ENCODE measurements around the gene GUCA1C.

The GUCA1C gene

GRCh38 chr3:108951820-108952501 is 1.7 kb downstream of the GUCA1C start:
- 86% methylated on average over 7 of the region's 7 CpGs for WGBS
- Histone ChIP-seq H3K36me3 (ENCODE audit: insufficient read depth, low read length) (no peaks in the 10 kb centered on the region), H3K4me3 (ENCODE audit: low read length) (no peak overlapping the region), H3K27me3 (ENCODE audit: insufficient read depth, low read length) (no peaks in the 10 kb centered on the region), H3K4me1 (ENCODE audit: insufficient read depth, low read length) (no peaks in the 10 kb centered on the region; the same call in 1 of the 2 replicates), H3K9me3 (ENCODE audit: insufficient read depth, low read depth, low read length) (no peaks in the 10 kb centered on the region), H3K9ac (ENCODE audit: low read depth, low read length) (no peak overlapping the region), H3K27ac (ENCODE audit: low read depth, low read length) (no peak overlapping the region)

DNA sequence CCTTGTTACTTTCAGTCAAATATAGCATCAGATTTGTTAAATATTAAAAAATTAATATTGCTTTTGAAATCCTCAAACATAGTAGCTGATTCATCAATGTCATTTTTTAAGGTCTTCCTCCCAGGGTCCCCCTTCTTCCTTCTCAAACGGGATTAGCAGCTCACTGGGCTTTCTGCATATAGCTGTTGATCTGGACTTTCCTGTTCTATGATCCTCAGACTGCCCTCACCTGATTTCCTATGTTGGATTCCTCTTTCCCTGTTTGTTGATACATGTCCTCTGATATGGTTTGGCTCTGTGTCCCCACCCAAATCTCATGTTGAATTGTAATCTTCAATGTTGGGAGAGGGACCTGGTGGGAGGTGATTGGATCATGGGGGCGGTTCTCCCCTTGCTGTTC is 5.8 kb downstream of the GUCA1C start:
- no peaks in the 10 kb centered on the region for H3K36me3 ChIP-seq (ENCODE audit: insufficient read depth, low read length)
- no peaks in the 10 kb centered on the region for H3K27me3 ChIP-seq (ENCODE audit: insufficient read depth, low read length)
- H3K4me1 ChIP-seq (ENCODE audit: insufficient read depth, low read length), result no peaks in the 10 kb centered on the region; the same call in 1 of the 2 replicates
- no peak overlapping the region for H3K4me3 ChIP-seq (ENCODE audit: low read length)
- no peak overlapping the region for H3K9ac ChIP-seq (ENCODE audit: low read depth, low read length)
- no peaks in the 10 kb centered on the region for H3K9me3 ChIP-seq (ENCODE audit: insufficient read depth, low read depth, low read length)
- WGBS, result 93% methylated on average over 2 of the region's 2 CpGs
- H3K27ac ChIP-seq (ENCODE audit: low read depth, low read length), result no peak overlapping the region

- WGBS, result 91% methylated on average over 6 of the region's 11 CpGs
These were observed 7.1 kb downstream of the GUCA1C start for GRCh38 chr3:108946292-108947285.

GRCh38 chr3:108940568-108941263 is 13.0 kb downstream of the GUCA1C start:
- H3K9ac ChIP-seq (ENCODE audit: low read depth, low read length), result no peak overlapping the region
- H3K27ac ChIP-seq (ENCODE audit: low read depth, low read length), result no peak overlapping the region
- no peaks in the 10 kb centered on the region for H3K4me1 ChIP-seq (ENCODE audit: insufficient read depth, low read length)
- no peak overlapping the region for H3K4me3 ChIP-seq (ENCODE audit: low read length)
- WGBS, result 93% methylated on average over 5 of the region's 5 CpGs
- H3K36me3 ChIP-seq (ENCODE audit: insufficient read depth, low read length), result no peaks in the 10 kb centered on the region
- H3K27me3 ChIP-seq (ENCODE audit: insufficient read depth, low read length), result no peaks in the 10 kb centered on the region
- H3K9me3 ChIP-seq (ENCODE audit: insufficient read depth, low read depth, low read length), result no peaks in the 10 kb centered on the region

More at GRCh38 chr3:108946292-108947285, 7.1 kb downstream of the GUCA1C start:
- H3K4me1 ChIP-seq (ENCODE audit: insufficient read depth, low read length), result no peaks in the 10 kb centered on the region
- no peaks in the 10 kb centered on the region for H3K27me3 ChIP-seq (ENCODE audit: insufficient read depth, low read length)
- no peak overlapping the region for H3K9ac ChIP-seq (ENCODE audit: low read depth, low read length)
- H3K27ac ChIP-seq (ENCODE audit: low read depth, low read length), result no peak overlapping the region
- H3K4me3 ChIP-seq (ENCODE audit: low read length), result no peak overlapping the region
- H3K36me3 ChIP-seq (ENCODE audit: insufficient read depth, low read length), result no peaks in the 10 kb centered on the region
- no peaks in the 10 kb centered on the region for H3K9me3 ChIP-seq (ENCODE audit: insufficient read depth, low read depth, low read length)

DNA sequence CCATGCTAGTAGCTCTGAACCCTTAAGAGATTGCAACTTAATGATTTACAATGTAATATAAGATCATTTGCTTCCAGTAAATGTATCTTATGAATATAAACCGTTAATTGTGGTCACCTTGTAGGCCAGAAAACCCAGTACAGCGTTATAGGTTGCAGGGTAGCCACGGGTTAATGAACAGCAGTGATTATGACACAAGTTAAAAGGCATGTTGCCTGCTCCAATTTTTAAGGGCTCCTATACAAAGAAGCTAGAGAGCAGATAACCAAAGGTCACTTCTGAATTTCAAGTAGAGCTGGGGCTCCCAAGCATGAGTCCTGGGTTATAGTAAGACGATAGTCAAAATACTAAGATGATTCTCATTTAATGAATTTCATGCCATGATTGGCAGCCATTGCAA is 13.5 kb downstream of the GUCA1C start:
- Histone ChIP-seq H3K9me3 (ENCODE audit: insufficient read depth, low read depth, low read length) (no peaks in the 10 kb centered on the region), H3K4me1 (ENCODE audit: insufficient read depth, low read length) (no peaks in the 10 kb centered on the region), H3K4me3 (ENCODE audit: low read length) (no peak overlapping the region), H3K27ac (ENCODE audit: low read depth, low read length) (no peak overlapping the region), H3K36me3 (ENCODE audit: insufficient read depth, low read length) (no peaks in the 10 kb centered on the region), H3K27me3 (ENCODE audit: insufficient read depth, low read length) (no peaks in the 10 kb centered on the region), H3K9ac (ENCODE audit: low read depth, low read length) (no peak overlapping the region)
- 81% methylated on average over 4 of the region's 4 CpGs for WGBS

DNA sequence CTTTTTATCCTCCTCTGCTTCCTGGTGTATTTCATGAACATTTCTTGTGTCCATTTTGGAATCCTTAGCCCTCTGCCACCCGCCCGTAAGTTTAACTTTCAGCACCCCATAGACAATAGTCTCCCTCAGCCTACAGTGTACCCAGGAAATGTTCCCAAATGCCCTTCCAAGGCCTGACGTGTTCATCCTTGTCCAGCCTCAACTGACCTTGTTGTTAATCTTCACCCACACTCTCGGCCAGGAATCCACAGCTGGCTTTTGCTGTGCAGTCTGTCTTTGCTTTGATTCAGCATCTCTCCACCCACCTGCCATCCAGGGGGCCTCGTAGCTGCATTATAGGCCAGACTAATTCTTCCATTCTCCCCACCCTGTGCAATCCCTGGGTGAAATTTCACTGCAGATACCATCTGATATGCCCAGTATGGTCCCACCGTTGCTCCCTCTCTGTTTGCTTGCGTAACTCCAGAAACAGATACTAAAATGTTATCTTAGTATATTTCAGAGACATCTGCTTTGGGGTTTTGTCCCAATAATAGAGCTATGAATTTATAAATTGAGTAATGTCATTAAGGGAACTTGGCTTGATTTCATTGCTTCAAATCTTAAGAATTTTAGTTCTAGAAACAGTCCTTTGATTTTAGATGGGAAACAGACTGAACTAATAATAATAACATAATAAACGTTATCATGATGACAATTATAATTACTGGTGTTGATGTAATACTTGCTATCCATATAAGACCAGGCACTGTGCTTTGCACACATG is 16.6 kb downstream of the GUCA1C start:
- H3K9me3 ChIP-seq (ENCODE audit: insufficient read depth, low read depth, low read length), result no peaks in the 10 kb centered on the region
- no peak overlapping the region for H3K9ac ChIP-seq (ENCODE audit: low read depth, low read length)
- H3K4me1 ChIP-seq (ENCODE audit: insufficient read depth, low read length), result no peaks in the 10 kb centered on the region
- H3K27me3 ChIP-seq (ENCODE audit: insufficient read depth, low read length), result no peaks in the 10 kb centered on the region
- H3K27ac ChIP-seq (ENCODE audit: low read depth, low read length), result no peak overlapping the region
- no peaks in the 10 kb centered on the region for H3K36me3 ChIP-seq (ENCODE audit: insufficient read depth, low read length)
- H3K4me3 ChIP-seq (ENCODE audit: low read length), result no peak overlapping the region
- WGBS, result 83% methylated on average over 7 of the region's 8 CpGs

DNA sequence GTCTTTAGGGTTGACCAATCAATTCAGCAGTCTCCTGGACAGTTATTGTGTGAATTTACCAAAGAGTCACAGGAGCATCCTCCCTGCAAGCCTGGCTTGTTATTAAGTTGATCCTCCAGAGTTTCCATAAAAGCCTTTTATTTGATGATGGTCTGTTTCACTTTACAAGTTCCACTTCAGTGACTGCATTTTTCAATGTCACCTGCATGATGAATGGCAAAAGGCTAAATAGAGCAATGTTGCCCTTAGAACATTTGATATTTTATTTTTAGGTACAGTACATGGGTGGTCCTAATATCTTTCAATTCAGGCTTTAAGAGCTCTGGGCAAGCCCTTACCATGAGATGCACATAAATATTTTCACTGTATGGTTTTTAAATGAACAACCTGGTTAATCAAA is 22.6 kb downstream of the GUCA1C start:
- H3K27me3 ChIP-seq (ENCODE audit: insufficient read depth, low read length), result no peaks in the 10 kb centered on the region
- no peaks in the 10 kb centered on the region for H3K4me1 ChIP-seq (ENCODE audit: insufficient read depth, low read length)
- no peak overlapping the region for H3K9ac ChIP-seq (ENCODE audit: low read depth, low read length)
- no peaks in the 10 kb centered on the region for H3K36me3 ChIP-seq (ENCODE audit: insufficient read depth, low read length)
- H3K9me3 ChIP-seq (ENCODE audit: insufficient read depth, low read depth, low read length), result no peaks in the 10 kb centered on the region
- H3K4me3 ChIP-seq (ENCODE audit: low read length), result no peak overlapping the region
- no peak overlapping the region for H3K27ac ChIP-seq (ENCODE audit: low read depth, low read length)

DNA sequence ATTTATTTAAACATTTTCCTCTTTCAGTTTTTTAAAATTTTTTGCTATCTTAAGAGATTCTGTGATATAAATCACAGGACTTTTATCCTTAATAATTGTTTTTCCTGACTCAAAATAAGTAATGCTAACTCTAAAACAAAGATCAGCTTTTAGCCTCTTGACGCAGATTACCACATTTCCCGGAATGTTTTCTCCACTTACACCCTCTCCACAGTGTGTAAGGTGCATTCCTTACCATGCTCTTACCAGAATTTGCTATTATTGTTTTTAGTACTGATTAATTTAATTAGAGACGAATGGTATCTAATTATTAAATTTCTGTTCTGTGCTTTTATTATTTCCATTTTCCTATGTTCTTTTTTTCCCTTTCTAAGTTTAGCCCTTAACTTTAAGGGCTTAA is 34.8 kb downstream of the GUCA1C start:
- Histone ChIP-seq H3K9me3 (ENCODE audit: insufficient read depth, low read depth, low read length) (no peaks in the 10 kb centered on the region), H3K36me3 (ENCODE audit: insufficient read depth, low read length) (no peaks in the 10 kb centered on the region), H3K9ac (ENCODE audit: low read depth, low read length) (no peak overlapping the region), H3K27ac (ENCODE audit: low read depth, low read length) (no peak overlapping the region), H3K27me3 (ENCODE audit: insufficient read depth, low read length) (no peaks in the 10 kb centered on the region), H3K4me3 (ENCODE audit: low read length) (no peak overlapping the region), H3K4me1 (ENCODE audit: insufficient read depth, low read length) (no peaks in the 10 kb centered on the region)
- 94% methylated on average over 2 of the region's 3 CpGs for WGBS

- Histone ChIP-seq H3K27me3 (ENCODE audit: insufficient read depth, low read length) (no peaks in the 10 kb centered on the region), H3K27ac (ENCODE audit: low read depth, low read length) (no peak overlapping the region), H3K4me1 (ENCODE audit: insufficient read depth, low read length) (no peaks in the 10 kb centered on the region), H3K9me3 (ENCODE audit: insufficient read depth, low read depth, low read length) (no peaks in the 10 kb centered on the region), H3K9ac (ENCODE audit: low read depth, low read length) (no peak overlapping the region), H3K4me3 (ENCODE audit: low read length) (no peak overlapping the region), H3K36me3 (ENCODE audit: insufficient read depth, low read length) (no peaks in the 10 kb centered on the region)
- WGBS, result 44% methylated on average over 6 of the region's 6 CpGs
These were observed 38.7 kb downstream of the GUCA1C start for GRCh38 chr3:108914774-108915641.

GRCh38 chr3:108909799-108910198 is 43.9 kb downstream of the GUCA1C start:
- no peak overlapping the region for H3K4me3 ChIP-seq (ENCODE audit: low read length)
- no peaks in the 10 kb centered on the region for H3K4me1 ChIP-seq (ENCODE audit: insufficient read depth, low read length)
- no peaks in the 10 kb centered on the region for H3K27me3 ChIP-seq (ENCODE audit: insufficient read depth, low read length)
- H3K9me3 ChIP-seq (ENCODE audit: insufficient read depth, low read depth, low read length), result no peaks in the 10 kb centered on the region
- 88% methylated on average over 5 of the region's 5 CpGs for WGBS
- no peak overlapping the region for H3K9ac ChIP-seq (ENCODE audit: low read depth, low read length)
- no peak overlapping the region for H3K27ac ChIP-seq (ENCODE audit: low read depth, low read length)
- no peaks in the 10 kb centered on the region for H3K36me3 ChIP-seq (ENCODE audit: insufficient read depth, low read length)

Data from HUES64 (cell line).